Peyer's patch (tissue), 4 donors: ENCODE data around the gene PDE4D. TPM values are rescaled to one million over a fixed set of nuclear protein-coding genes. Genes with fewer than 3 reads are reported as not detected.
A peak's percentile ranks its signal among the peaks of the same experiment; 100 is the strongest.

Experiments
- DNase-seq, 3 donors: peaks; one replicate each; pipeline ENCODE4 v3.0.0-alpha.2; 2017 to 2019
- H3K27ac ChIP-seq, 4 donors: fragments of 200-600 bp; sonication (generic); one replicate each; pipeline ENCODE4 v1.5.1; 2016 to 2019
- H3K27me3 ChIP-seq, 2 donors: fragments of 200-600 bp; sonication (generic); one replicate each; pipeline ENCODE4 v1.5.1; 2019
- H3K36me3 ChIP-seq, 3 donors: fragments of 200-600 bp; sonication (generic); one replicate each; pipeline ENCODE4 v1.5.1; 2016 to 2019
- H3K4me1 ChIP-seq, 4 donors: fragments of 200-600 bp; sonication (generic); one replicate each; pipeline ENCODE4 v1.5.1; 2016 to 2019
- H3K4me3 ChIP-seq, 4 donors: fragments of 200-600 bp; sonication (generic); 1 replicate in 3 of 4; 2 replicates in 1 of 4; pipeline ENCODE4 v1.5.1; 2016 to 2019; ENCODE audit warnings: mild to moderate bottlenecking in 1 of 4
- H3K9me3 ChIP-seq, 4 donors: fragments of 200-600 bp; sonication (generic); one replicate each; pipeline ENCODE4 v1.5.1; 2016 to 2019; ENCODE audit warnings: mild to moderate bottlenecking in 1 of 4
- CTCF ChIP-seq, 6 experiments: fragments of 450-650 bp in 4 of 6; fragments of 200-600 bp in 2 of 6; sonication (generic) in 1 of 6; IDR thresholded peaks; one replicate each; pipeline ENCODE4 v1.5.1; 2017 to 2019; ENCODE audit warnings: antibody characterized with exemption in 6 of 6, mild to moderate bottlenecking in 3 of 6, moderate library complexity in 1 of 6
- POLR2A ChIP-seq, 2 donors: fragments of 450-650 bp; IDR thresholded peaks; one replicate each; pipeline ENCODE4 v1.5.1; 2017; ENCODE audit warnings: antibody characterized with exemption in 2 of 2, mild to moderate bottlenecking in 2 of 2, moderate library complexity in 2 of 2
- total RNA-seq, 4 donors: library from RNA; depleted of rRNA; stranded (reverse); fragments of >200 nt; gene quantifications; one replicate each; pipeline ENCODE4 v1.1.0, GENCODE V29; 2016

PDE4D gene
- total RNA-seq, 4 donors from 2014 or later: 19.8 to 89.1 (median 43.9) TPM

- Histone ChIP-seq H3K4me3 (no peak overlapping the region), H3K4me1 (no peaks in the 10 kb centered on the region), H3K36me3 (no peaks in the 10 kb centered on the region), H3K9me3 (no peaks in the 10 kb centered on the region), H3K27me3 (no peaks in the 10 kb centered on the region), H3K27ac (peak overlapping the region in 1 of 4 donors; percentile 9)
- no peak for TF ChIP-seq CTCF (IDR thresholded peaks at IDR 0.05)
- TF ChIP-seq POLR2A (IDR thresholded peaks at IDR 0.05): no peak
- no peak for DNase-seq
Measured at GRCh38 chr5:59079622-59080620, 813.6 kb downstream of the PDE4D start.

GRCh38 chr5:59071755-59072549, 821.6 kb downstream of the PDE4D start:
- H3K4me1 ChIP-seq: no peaks in the 10 kb centered on the region
- no peaks in the 10 kb centered on the region for H3K27me3 ChIP-seq
- no peak overlapping the region for H3K4me3 ChIP-seq
- no peaks in the 10 kb centered on the region for H3K36me3 ChIP-seq
- no peaks in the 10 kb centered on the region for H3K9me3 ChIP-seq
- no peak for TF ChIP-seq POLR2A (IDR thresholded peaks at IDR 0.05)
- TF ChIP-seq CTCF (IDR thresholded peaks at IDR 0.05): no peak
- H3K27ac ChIP-seq: no peak overlapping the region
- no peak for DNase-seq

GRCh38 chr5:59069438-59070079, 824.0 kb downstream of the PDE4D start:
- Histone ChIP-seq H3K4me1 (no peaks in the 10 kb centered on the region), H3K4me3 (no peak overlapping the region), H3K27me3 (no peaks in the 10 kb centered on the region), H3K36me3 (no peaks in the 10 kb centered on the region), H3K9me3 (no peaks in the 10 kb centered on the region), H3K27ac (no peak overlapping the region)
- TF ChIP-seq CTCF (IDR thresholded peaks at IDR 0.05) (no peak), POLR2A (IDR thresholded peaks at IDR 0.05) (no peak)
- DNase-seq: no peak

DNA sequence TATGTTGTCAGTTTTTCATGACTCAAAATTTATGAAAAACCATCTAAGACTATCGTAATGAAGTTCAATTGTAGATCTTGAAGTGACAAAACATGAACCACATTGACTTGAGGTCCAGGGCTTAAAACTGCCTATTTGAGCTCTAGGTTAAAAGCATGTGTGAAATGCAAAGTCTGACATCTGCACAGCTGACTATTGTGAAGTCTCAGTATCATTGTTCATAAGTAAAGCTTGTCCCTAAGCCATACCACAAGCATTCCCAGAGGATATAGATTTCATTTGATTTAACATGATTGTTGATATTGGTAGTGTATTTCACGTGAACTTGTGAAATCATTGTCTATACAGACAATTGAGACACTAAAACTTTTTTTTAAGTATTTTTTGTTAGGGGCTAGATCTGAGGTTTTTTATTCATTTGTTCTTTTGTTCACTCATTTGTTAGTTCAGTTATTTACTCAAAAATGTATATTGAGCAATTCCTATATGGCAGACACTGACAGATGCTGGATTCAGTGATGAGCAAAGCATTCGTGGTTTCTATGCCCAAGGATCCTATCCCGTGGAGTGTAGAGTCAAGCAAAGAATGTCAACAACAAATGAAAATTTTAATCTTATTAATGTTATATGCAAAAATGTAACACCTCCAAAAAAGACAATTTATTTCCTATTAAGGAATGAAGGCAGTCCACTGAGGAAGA, 825.4 kb downstream of the PDE4D start:
- TF ChIP-seq CTCF (IDR thresholded peaks at IDR 0.05): no peak
- no peak for TF ChIP-seq POLR2A (IDR thresholded peaks at IDR 0.05)
- Histone ChIP-seq H3K36me3 (no peaks in the 10 kb centered on the region), H3K27ac (no peak overlapping the region), H3K27me3 (no peaks in the 10 kb centered on the region), H3K9me3 (no peaks in the 10 kb centered on the region), H3K4me3 (no peak overlapping the region), H3K4me1 (no peaks in the 10 kb centered on the region)
- DNase-seq: no peak
